Body of pancreas (tissue), 4 donors: ENCODE results near the gene SLC2A10.
A peak's percentile ranks its signal among the peaks of the same experiment; 100 is the strongest.

Source experiments
- POLR2A ChIP-seq, 3 donors: fragments of 450-650 bp; IDR thresholded peaks; one replicate each; pipeline ENCODE4 v1.6.1; 2016; ENCODE audit warnings: antibody characterized with exemption in 3 of 3, mild to moderate bottlenecking in 2 of 3
- TF ChIP-seq, protein P1 (sequence below), 7 experiments: fragments of 450-650 bp in 4 of 7; fragments of 200-600 bp in 3 of 7; sonication (generic) in 3 of 7; IDR thresholded peaks; one replicate each; pipeline ENCODE4 v1.5.1; 2016 to 2019; ENCODE audit warnings: antibody characterized with exemption in 7 of 7

DNA sequence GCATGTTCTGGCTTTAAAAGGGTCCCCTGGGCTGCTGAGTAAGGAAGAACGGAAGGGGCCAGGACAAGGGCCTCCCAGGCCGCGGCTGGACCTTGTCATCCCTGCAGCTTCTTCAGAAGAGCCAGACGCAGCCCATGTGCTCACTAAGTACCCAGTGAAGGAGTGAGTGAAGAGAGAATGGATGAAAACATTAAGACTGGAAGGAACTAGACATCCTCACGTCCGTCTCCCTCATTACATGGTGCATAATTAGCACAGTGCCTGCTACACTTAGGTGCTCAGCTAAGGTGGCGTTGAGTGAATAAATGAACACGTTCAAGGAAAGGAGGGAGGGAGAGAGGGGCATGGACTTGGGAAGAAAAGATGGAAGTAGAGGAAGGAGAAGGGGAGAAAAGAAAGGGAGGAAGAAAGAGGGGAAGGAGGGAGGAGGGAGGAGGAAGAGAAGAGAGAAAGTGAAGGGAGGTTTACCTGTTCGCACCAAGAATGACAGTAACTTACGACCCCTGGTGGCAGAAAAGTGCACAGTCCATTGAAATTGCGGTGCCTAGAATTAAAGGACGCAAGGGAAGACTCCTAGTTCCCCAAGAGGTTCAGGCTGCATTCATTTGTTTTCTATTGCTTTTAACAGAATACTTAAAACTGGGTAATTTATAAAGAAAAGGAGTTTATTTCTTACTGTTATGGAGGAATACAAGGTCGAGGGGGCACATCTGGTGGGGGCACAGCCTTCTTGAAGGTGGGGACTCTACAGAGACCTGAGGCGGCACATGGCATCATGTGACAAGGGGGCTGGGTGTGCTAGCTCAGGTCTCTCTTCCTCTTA, 28.2 kb upstream of the SLC2A10 start:
- TF ChIP-seq POLR2A (IDR thresholded peaks at IDR 0.05), result no peak
- TF ChIP-seq, protein P1, sequence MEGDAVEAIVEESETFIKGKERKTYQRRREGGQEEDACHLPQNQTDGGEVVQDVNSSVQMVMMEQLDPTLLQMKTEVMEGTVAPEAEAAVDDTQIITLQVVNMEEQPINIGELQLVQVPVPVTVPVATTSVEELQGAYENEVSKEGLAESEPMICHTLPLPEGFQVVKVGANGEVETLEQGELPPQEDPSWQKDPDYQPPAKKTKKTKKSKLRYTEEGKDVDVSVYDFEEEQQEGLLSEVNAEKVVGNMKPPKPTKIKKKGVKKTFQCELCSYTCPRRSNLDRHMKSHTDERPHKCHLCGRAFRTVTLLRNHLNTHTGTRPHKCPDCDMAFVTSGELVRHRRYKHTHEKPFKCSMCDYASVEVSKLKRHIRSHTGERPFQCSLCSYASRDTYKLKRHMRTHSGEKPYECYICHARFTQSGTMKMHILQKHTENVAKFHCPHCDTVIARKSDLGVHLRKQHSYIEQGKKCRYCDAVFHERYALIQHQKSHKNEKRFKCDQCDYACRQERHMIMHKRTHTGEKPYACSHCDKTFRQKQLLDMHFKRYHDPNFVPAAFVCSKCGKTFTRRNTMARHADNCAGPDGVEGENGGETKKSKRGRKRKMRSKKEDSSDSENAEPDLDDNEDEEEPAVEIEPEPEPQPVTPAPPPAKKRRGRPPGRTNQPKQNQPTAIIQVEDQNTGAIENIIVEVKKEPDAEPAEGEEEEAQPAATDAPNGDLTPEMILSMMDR (IDR thresholded peaks at IDR 0.05), result peak; percentile 67 to 96 (median 79)
